Thyroid gland (tissue), 4 donors: ENCODE data around the gene TIMM50. TPM values are rescaled to one million over a fixed set of nuclear protein-coding genes. Genes with fewer than 3 reads are reported as not detected.
A peak's percentile ranks its signal among the peaks of the same experiment; 100 is the strongest.

Source experiments
- DNase-seq, 2 donors: peaks; one replicate each; pipeline ENCODE4 v3.0.0-alpha.2; 2019
- H3K27ac ChIP-seq, 3 donors: fragments of 200-600 bp; sonication (generic); 1 replicate in 2 of 3; 2 replicates in 1 of 3; pipeline ENCODE4 v1.5.1; 2016 to 2019; ENCODE audit warnings: mild to moderate bottlenecking in 1 of 3, moderate library complexity in 1 of 3
- H3K27me3 ChIP-seq: fragments of 200-600 bp; sonication (generic); one replicate; pipeline ENCODE4 v1.5.1; 2019
- H3K36me3 ChIP-seq, 2 donors: fragments of 200-600 bp; sonication (generic); one replicate each; pipeline ENCODE4 v1.5.1; 2016 to 2019
- H3K4me1 ChIP-seq, 2 donors: fragments of 200-600 bp; sonication (generic); one replicate each; pipeline ENCODE4 v1.5.1; 2017 to 2019
- H3K4me3 ChIP-seq, 3 donors: fragments of 200-600 bp; sonication (generic); replicated peaks in 1 of 3; 1 replicate in 2 of 3; 2 replicates in 1 of 3; pipeline ENCODE4 v1.5.1; 2016; ENCODE audit warnings: mild to moderate bottlenecking in 1 of 3
- H3K9me3 ChIP-seq: fragments of 200-600 bp; sonication (generic); one replicate; pipeline ENCODE4 v1.5.1; 2017
- POLR2A ChIP-seq, 2 donors: fragments of 450-650 bp; IDR thresholded peaks; one replicate each; pipeline ENCODE4 v1.6.1; 2017; ENCODE audit warnings: antibody characterized with exemption in 2 of 2, mild to moderate bottlenecking in 2 of 2, moderate library complexity in 1 of 2
- WGBS, 2 donors: methylation state at CpG; one replicate each; pipeline ENCODE4 v1.1.5; 2017; 5-methylcytosine and 5-hydroxymethylcytosine counted together
- intact Hi-C: fragments of 100-400 bp; cut with DNase I; formaldehyde crosslinking; loops from one replicate; pipeline ENCODE4 v1.15.1; 2023
- total RNA-seq, 4 donors: library from RNA; depleted of rRNA; stranded (reverse); fragments of >200 nt; gene quantifications; one replicate each; pipeline ENCODE4 v1.2.3, GENCODE V29; 2016
- TF ChIP-seq, protein P1 (sequence below), 6 experiments: fragments of 200-600 bp in 3 of 6; fragments of 450-650 bp in 3 of 6; sonication (generic) in 3 of 6; IDR thresholded peaks; one replicate each; pipeline ENCODE4 v1.5.1; 2016 to 2019; ENCODE audit warnings: antibody characterized with exemption in 6 of 6, mild to moderate bottlenecking in 2 of 6, inconsistent platforms in 1 of 6, moderate library complexity in 1 of 6

TIMM50 gene
- total RNA-seq, 4 donors from 2014 or later = 74.4 to 86.5 (median 84.5) TPM

DNA sequence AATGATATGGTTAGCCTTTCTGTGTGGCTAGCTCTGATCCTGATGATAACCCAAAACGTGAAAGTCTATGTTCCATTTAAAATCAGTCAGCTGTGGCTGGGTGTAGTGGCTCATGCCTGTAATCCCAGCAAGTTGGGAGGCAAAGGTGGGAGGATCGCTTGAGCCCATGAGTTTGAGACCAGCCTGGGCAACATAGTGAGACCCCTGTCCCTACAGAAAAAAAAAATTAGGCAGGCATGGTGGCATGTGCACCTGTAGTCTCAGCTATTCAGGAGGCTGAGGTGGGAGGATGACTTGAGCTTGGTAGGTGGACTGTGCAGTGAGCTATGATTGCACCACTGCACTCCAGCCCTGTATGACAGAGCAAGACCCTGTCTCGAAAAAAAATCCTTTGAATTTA is 53.2 kb downstream of the TIMM50 start:
- Histone ChIP-seq H3K27ac (no peak overlapping the region), H3K36me3 (no peaks in the 10 kb centered on the region), H3K4me1 (peaks cover 4 to 12% of the 10 kb centered on the region in 2 donors), H3K4me3 (no peak overlapping the region), H3K9me3 (no peaks in the 10 kb centered on the region), H3K27me3 (no peaks in the 10 kb centered on the region)
- DNase-seq = no peak
- intact Hi-C loops = loop anchor here (2.0 to 10.0 kb wide), 2 partner anchors 61 to 89 kb away; partner anchors contain the start of gene SUPT5H
- TF ChIP-seq POLR2A (IDR thresholded peaks at IDR 0.05) = no peak
- TF ChIP-seq, protein P1, sequence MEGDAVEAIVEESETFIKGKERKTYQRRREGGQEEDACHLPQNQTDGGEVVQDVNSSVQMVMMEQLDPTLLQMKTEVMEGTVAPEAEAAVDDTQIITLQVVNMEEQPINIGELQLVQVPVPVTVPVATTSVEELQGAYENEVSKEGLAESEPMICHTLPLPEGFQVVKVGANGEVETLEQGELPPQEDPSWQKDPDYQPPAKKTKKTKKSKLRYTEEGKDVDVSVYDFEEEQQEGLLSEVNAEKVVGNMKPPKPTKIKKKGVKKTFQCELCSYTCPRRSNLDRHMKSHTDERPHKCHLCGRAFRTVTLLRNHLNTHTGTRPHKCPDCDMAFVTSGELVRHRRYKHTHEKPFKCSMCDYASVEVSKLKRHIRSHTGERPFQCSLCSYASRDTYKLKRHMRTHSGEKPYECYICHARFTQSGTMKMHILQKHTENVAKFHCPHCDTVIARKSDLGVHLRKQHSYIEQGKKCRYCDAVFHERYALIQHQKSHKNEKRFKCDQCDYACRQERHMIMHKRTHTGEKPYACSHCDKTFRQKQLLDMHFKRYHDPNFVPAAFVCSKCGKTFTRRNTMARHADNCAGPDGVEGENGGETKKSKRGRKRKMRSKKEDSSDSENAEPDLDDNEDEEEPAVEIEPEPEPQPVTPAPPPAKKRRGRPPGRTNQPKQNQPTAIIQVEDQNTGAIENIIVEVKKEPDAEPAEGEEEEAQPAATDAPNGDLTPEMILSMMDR (IDR thresholded peaks at IDR 0.05) = no peak
- WGBS, 2 donors = 64 to 67% methylated on average over 3 of the region's 3 CpGs

DNA sequence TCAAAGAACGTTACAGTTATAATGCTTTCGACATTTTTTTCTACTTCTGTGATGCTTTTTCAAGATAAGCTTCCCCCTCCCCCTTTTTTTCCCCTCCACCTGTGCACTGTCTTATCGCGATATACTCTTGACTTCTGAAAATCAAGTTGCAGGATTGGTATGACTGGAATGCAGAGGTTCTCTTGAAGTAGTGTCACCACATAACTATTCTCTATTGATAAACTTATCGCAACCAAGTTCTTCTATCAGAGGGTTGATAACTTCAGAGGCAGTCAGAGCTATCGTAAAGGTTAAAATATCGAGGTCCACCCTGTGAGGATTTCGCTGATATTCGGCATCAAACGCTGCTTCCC is 58.5 kb downstream of the TIMM50 start:
- Histone ChIP-seq H3K27me3 (no peaks in the 10 kb centered on the region), H3K27ac (peak overlapping the region; percentile 70 to 98 (median 88)), H3K4me1 (peaks cover 9 to 12% of the 10 kb centered on the region in 2 donors), H3K9me3 (no peaks in the 10 kb centered on the region), H3K36me3 (no peaks in the 10 kb centered on the region), H3K4me3 (peak overlapping the region; percentile 23 to 87 (median 47))
- intact Hi-C loops = loop anchor here (5.0 to 10.0 kb wide), 2 partner anchors 42 to 94 kb away; partner anchors contain the start of genes DLL3 and SUPT5H
- DNase-seq = no peak
- TF ChIP-seq POLR2A (IDR thresholded peaks at IDR 0.05) = no peak
- TF ChIP-seq, protein P1 (IDR thresholded peaks at IDR 0.05) = no peak
- 2 to 4% methylated on average over 10 of the region's 10 CpGs for WGBS, 2 donors

GRCh38 chr19:39539518-39540332 is 59.1 kb downstream of the TIMM50 start, which contains the start of gene EID2:
Gene EID2, minus strand, starts transcription at chr19:39540161. Its CDS starts 82 bp downstream, at chr19:39540079.
- intact Hi-C loops = loop anchor here (5.0 to 10.0 kb wide), 2 partner anchors 42 to 95 kb away; partner anchors contain the start of genes DLL3 and SUPT5H
- 0 to 1% methylated on average over 15 to 26 of the region's 84 CpGs for WGBS, 2 donors

GRCh38 chr19:39540333-39540673 is 59.7 kb downstream of the TIMM50 start:
- Histone ChIP-seq H3K4me1 (peaks cover 9 to 12% of the 10 kb centered on the region in 2 donors), H3K4me3 (no peak overlapping the region), H3K9me3 (no peaks in the 10 kb centered on the region), H3K27ac (no peak overlapping the region), H3K27me3 (no peaks in the 10 kb centered on the region), H3K36me3 (no peaks in the 10 kb centered on the region)
- intact Hi-C loops = no loop called here
- 6 to 10% methylated on average over 10 of the region's 10 CpGs for WGBS, 2 donors
- TF ChIP-seq, protein P1 (IDR thresholded peaks at IDR 0.05) = no peak
- no peak for TF ChIP-seq POLR2A (IDR thresholded peaks at IDR 0.05)
- no peak for DNase-seq

More at GRCh38 chr19:39539518-39540332, 59.1 kb downstream of the TIMM50 start, which contains the start of gene EID2:
- DNase-seq = peak; percentile 95 to 96
- peak within 1 kb of the TSS; percentile 23 to 87 (median 47) for H3K4me3 ChIP-seq
- no peaks in the 10 kb centered on the region for H3K36me3 ChIP-seq
- no peaks in the 10 kb centered on the region for H3K9me3 ChIP-seq
- H3K27ac ChIP-seq = peak within 1 kb of the TSS; percentile 70 to 98 (median 88)
- no peaks in the 10 kb centered on the region for H3K27me3 ChIP-seq
- peaks cover 9 to 12% of the 10 kb centered on the region in 2 donors for H3K4me1 ChIP-seq
- TF ChIP-seq POLR2A (IDR thresholded peaks at IDR 0.05) = peak; percentile 49 to 94
- TF ChIP-seq, protein P1 (IDR thresholded peaks at IDR 0.05) = peak; percentile 53 to 96 (median 82)

Other genes with a start within 250 kb of the TIMM50 start
- not detected for gene IFNL3, start 235.8 kb upstream of the TIMM50 start, total RNA-seq
- gene IFNL4, start 232.0 kb upstream of the TIMM50 start, total RNA-seq = not detected
- gene IFNL2, start 212.4 kb upstream of the TIMM50 start, total RNA-seq = not detected
- gene IFNL1, start 184.4 kb upstream of the TIMM50 start, total RNA-seq = not detected
- gene LRFN1, start 160.0 kb upstream of the TIMM50 start, total RNA-seq = 1 to 10 TPM in 3 of 4 donors, under 1 TPM in 1; 0.78 to 2.2 (median 1.1) TPM
- 10 to 100 TPM in 3 of 4 donors, 1 to 10 TPM in 1; 6.3 to 54.7 (median 17.6) TPM for gene GMFG, start 144.8 kb upstream of the TIMM50 start, total RNA-seq
- 100 to 1,000 TPM in 3 of 4 donors, 10 to 100 TPM in 1; 79.5 to 212 (median 124) TPM for gene SAMD4B, start 138.4 kb upstream of the TIMM50 start, total RNA-seq
- 10 to 100 TPM; 38.8 to 60.3 (median 50.8) TPM for gene PAF1, start 89.7 kb upstream of the TIMM50 start, total RNA-seq
- 10 to 100 TPM; 44.3 to 77.5 (median 63.4) TPM for gene MED29, start 89.5 kb upstream of the TIMM50 start, total RNA-seq
- gene ZFP36, start 74.0 kb upstream of the TIMM50 start, total RNA-seq = 100 to 1,000 TPM in 1 of 4 donors, 10 to 100 TPM in 3; 32.4 to 109 (median 62.4) TPM
- 10 to 100 TPM in 2 of 4 donors, 1 to 10 TPM in 2; 8.2 to 29.1 (median 10.7) TPM for gene PLEKHG2, start 68.2 kb upstream of the TIMM50 start, total RNA-seq
- gene RPS16, start 44.9 kb upstream of the TIMM50 start, total RNA-seq = 1,000 to 10,000 TPM in 2 of 4 donors, 100 to 1,000 TPM in 2; 919 to 2,686 (median 1,277) TPM
- 100 to 1,000 TPM in 2 of 4 donors, 10 to 100 TPM in 2; 93.6 to 203 (median 116) TPM for gene SUPT5H, start 35.3 kb upstream of the TIMM50 start, total RNA-seq
- under 1 TPM in 1 of 4 donors, not detected in 3; 0.56 TPM for gene DLL3, start 18.1 kb downstream of the TIMM50 start, total RNA-seq
- 1 to 10 TPM; 2.5 to 4.4 (median 3.3) TPM for gene SELENOV, start 34.3 kb downstream of the TIMM50 start, total RNA-seq
- 1 to 10 TPM; 2.4 to 7.1 (median 4.4) TPM for gene EID2B, start 52.0 kb downstream of the TIMM50 start, total RNA-seq
- 10 to 100 TPM; 15.3 to 24.4 (median 19.8) TPM for gene EID2, start 59.3 kb downstream of the TIMM50 start, total RNA-seq
- gene LGALS13, start 121.7 kb downstream of the TIMM50 start, total RNA-seq = not detected
- gene LGALS16, start 175.1 kb downstream of the TIMM50 start, total RNA-seq = not detected
- gene LGALS14, start 223.6 kb downstream of the TIMM50 start, total RNA-seq = not detected